OCI-LY3 (cell line): ENCODE results near the gene BLOC1S1.

Experiments used
- H2AFZ ChIP-seq: fragments of 200-600, 300-600 bp; shearing (Covaris generic); 2 replicates; pipeline ENCODE4 v1.6.0; 2014; ENCODE audit warnings: antibody characterized with exemption, low read depth, low read length
- H3K27ac ChIP-seq: fragments of 200-600, 300-600 bp; sonication (generic); 2 replicates; pipeline ENCODE4 v1.5.1; 2014; ENCODE audit warnings: mild to moderate bottlenecking, low read length, moderate library complexity, mixed read lengths
- H3K27me3 ChIP-seq: fragments of 200-600, 300-600 bp; sonication (generic); 2 replicates; pipeline ENCODE4 v1.6.1; 2014; ENCODE audit warnings: low read depth, low read length, mixed read lengths
- H3K36me3 ChIP-seq: fragments of 200-600, 300-600 bp; sonication (generic); replicated peaks from 2 replicates; pipeline ENCODE3; 2014; ENCODE audit warnings: low read depth, low read length, mixed read lengths
- H3K4me1 ChIP-seq: fragments of 300-600, 200-600 bp; sonication (generic); 2 replicates; pipeline ENCODE4 v1.6.1; 2014; ENCODE audit warnings: low read length, mixed read lengths
- H3K4me2 ChIP-seq: fragments of 200-600, 300-600 bp; sonication (generic); 2 replicates; pipeline ENCODE4 v1.6.1; 2014; ENCODE audit warnings: low read length, mixed read lengths
- H3K4me3 ChIP-seq: fragments of 300-600, 200-600 bp; sonication (generic); 2 replicates; pipeline ENCODE4 v1.5.1; 2014; ENCODE audit warnings: antibody characterized with exemption, mild to moderate bottlenecking, low read length, moderate library complexity
- H3K79me2 ChIP-seq: fragments of 300-600, 200-600 bp; shearing (Covaris generic); 2 replicates; pipeline ENCODE4 v1.6.1; 2014; ENCODE audit warnings: mild to moderate bottlenecking, low read length, mixed read lengths
- H3K9ac ChIP-seq: fragments of 300-600, 200-600 bp; shearing (Covaris generic); 2 replicates; pipeline ENCODE4 v1.6.0; 2014; ENCODE audit warnings: mild to moderate bottlenecking, low read length, moderate library complexity
- H3K9me3 ChIP-seq: fragments of 200-600, 300-600 bp; shearing (Covaris generic); 2 replicates; pipeline ENCODE4 v1.6.1; 2014; ENCODE audit warnings: low read length, mixed read lengths; ENCODE audit not compliant: insufficient read depth
- H4K20me1 ChIP-seq: fragments of 200-600, 300-600 bp; sonication (generic); 2 replicates; pipeline ENCODE4 v1.6.1; 2016; ENCODE audit warnings: low read length, mixed read lengths; ENCODE audit not compliant: insufficient read depth
- CTCF ChIP-seq: fragments of 200-600, 300-600 bp; sonication (generic); IDR thresholded peaks from 2 replicates; pipeline ENCODE4 v1.5.1; 2014; ENCODE audit warnings: antibody characterized with exemption, low read length, low read depth
- EZH2phosphoT487 ChIP-seq: fragments of 200-600 bp; shearing (Covaris generic); IDR thresholded peaks from 2 replicates; pipeline ENCODE4 v1.6.1; 2018; ENCODE audit warnings: antibody characterized with exemption, mixed run types, low read depth

The BLOC1S1 gene

DNA sequence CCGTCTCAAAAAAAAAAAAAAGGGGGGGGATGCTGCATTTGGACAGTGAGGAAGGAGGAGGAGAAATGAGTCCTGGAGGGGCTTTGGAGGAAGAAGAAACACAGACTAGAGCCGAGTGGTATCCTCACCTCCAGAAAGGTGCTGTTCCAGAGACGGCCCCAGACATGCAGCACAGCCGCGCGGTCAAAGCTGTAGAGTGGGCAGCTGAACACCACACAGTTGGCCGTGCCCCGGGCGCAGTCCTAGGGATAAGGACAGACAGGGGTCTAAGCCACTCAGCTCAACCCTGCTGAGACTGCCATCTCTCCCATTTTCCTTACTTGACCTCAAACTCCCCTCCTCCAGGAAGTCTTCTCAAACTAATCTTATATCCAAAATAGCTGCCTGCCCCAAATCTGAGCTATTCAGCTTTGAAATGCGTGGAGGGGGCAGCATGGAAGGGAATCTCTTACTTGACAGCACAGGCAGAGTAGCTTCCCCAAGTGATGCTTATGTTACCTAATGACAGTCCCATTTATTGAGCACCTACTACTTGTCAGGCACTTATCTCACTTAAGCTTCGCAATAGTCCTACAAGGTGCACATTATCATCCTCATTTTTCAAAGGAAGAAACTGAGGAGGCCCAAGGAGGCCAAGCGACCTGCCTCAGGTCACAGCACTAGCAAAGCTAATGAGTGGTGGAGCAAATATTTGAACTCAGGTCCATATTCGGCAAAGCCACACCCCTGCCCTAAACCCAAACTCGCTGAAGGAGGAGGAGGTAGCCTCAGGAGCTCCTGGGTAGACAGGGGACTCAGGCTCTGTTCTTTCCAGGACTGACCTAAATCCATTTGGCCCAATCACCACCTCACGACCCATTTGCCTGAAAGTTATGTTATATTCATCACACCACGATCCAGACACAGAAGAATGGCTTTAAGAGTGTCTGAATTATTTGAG lies 26.9 kb upstream of the BLOC1S1 start:
- Histone ChIP-seq H2AFZ (no peak overlapping the region), H3K27ac (no peak overlapping the region), H3K9ac (no peak overlapping the region), H3K9me3 (no peaks in the 10 kb centered on the region), H4K20me1 (no peaks in the 10 kb centered on the region), H3K36me3 (no peaks in the 10 kb centered on the region), H3K79me2 (no peaks in the 10 kb centered on the region), H3K4me1 (no peaks in the 10 kb centered on the region), H3K4me3 (no peak overlapping the region), H3K27me3 (no peaks in the 10 kb centered on the region), H3K4me2 (no peak overlapping the region)
- no peak for TF ChIP-seq EZH2phosphoT487
- no peak for TF ChIP-seq CTCF

GRCh38 chr12:55692631-55693322 lies 23.1 kb upstream of the BLOC1S1 start:
- Histone ChIP-seq H3K27ac (no peak overlapping the region), H3K4me2 (no peak overlapping the region), H3K9me3 (no peaks in the 10 kb centered on the region), H4K20me1 (no peaks in the 10 kb centered on the region), H3K27me3 (no peaks in the 10 kb centered on the region), H3K9ac (no peak overlapping the region), H3K79me2 (no peaks in the 10 kb centered on the region), H3K36me3 (no peaks in the 10 kb centered on the region), H3K4me1 (no peaks in the 10 kb centered on the region), H3K4me3 (no peak overlapping the region), H2AFZ (no peak overlapping the region)
- TF ChIP-seq EZH2phosphoT487 (no peak), CTCF (no peak)

DNA sequence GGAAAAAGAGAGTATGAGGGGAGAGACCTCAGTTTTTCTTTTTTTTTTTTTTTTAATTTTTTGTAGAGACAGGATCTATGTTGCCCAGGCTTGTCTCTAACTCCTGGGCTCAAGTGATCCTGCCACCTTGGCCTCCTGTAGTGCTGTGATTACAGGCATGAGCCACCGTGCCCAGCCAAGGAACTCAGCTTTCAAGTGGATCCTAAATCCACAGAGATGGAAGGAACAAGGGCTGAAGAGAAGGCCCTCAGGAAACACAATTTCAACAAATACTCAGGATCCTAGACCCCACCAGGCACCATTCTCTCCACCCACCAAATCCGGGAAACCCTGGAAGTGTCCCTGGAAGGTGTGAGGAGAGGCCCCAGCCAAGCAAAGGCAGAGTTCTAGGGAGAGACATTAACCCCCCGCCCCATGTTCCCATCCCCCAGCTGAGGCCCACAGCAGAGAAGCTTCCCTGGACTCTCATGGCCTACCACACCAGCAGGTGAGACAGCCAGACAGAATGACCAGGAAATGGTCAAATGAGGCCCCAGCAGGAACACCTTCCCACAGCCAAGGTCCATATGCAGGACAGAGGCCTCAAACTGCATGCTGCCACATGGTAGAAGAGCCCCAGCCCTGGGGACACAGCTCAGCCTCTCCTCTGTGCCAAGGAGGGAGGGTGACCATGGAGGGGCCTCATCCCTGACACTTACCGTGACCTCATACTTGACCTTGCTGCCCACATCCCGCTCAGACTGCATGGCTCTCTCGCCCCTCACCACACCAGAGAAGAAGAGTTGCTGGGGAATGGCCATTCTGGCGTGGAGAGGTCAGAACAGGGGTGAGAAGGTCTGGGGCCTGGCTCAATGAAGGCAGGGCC lies 22.3 kb upstream of the BLOC1S1 start:
- no peaks in the 10 kb centered on the region for H3K27me3 ChIP-seq
- H3K9ac ChIP-seq, result no peak overlapping the region
- H3K79me2 ChIP-seq, result no peaks in the 10 kb centered on the region
- H4K20me1 ChIP-seq, result no peaks in the 10 kb centered on the region
- H2AFZ ChIP-seq, result no peak overlapping the region
- TF ChIP-seq EZH2phosphoT487 (no peak), CTCF (no peak)
- no peak overlapping the region for H3K4me3 ChIP-seq
- H3K9me3 ChIP-seq, result no peaks in the 10 kb centered on the region
- no peaks in the 10 kb centered on the region for H3K4me1 ChIP-seq
- no peak overlapping the region for H3K4me2 ChIP-seq
- H3K36me3 ChIP-seq, result no peaks in the 10 kb centered on the region
- no peak overlapping the region for H3K27ac ChIP-seq
